ENCODE results near the gene RPS2. TPM values are rescaled to one million over a fixed set of nuclear protein-coding genes. Genes with fewer than 3 reads are reported as not detected.

RPS2 gene
- total RNA-seq, 1 experiment from 2014 or later = 4,395 TPM

DNA sequence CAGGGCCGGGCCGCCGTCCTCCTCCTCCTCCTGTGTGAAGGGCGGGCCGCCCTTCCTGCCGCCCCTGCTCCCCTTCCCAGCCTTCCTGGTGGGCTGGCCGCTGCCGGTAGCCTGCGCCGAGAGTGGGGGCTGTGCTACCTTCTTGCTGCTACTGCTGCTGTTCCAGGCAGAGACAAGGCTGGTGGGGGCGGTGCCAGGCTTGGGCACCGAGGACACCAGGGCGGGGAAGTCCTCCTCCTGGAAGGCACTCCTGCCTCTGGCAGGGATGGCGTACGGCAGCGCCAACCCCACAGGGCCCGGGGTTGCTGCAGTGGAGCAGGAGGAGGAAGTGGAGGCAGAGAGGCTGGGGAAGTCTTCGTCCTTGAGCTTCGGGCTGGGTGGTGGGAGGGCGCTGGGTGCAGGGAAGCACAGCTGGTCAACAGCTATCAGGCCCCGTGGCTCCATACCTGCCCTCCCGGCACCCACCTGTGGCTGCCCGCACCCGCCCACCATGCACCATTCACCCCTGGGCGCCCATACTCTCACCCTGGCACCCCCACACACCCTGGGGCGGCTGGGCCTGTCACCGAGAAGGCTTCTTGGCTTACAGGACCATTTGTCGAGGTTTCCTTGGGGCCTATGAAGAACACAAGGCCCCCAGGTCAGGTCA is 35.4 kb upstream of the RPS2 start:
- ChIA-PET CTCF (interaction anchor here (1.0 to 1.1 kb wide), 3 partner anchors 9 to 28 kb away, joined by 3 read pairs; no protein-coding TSS in a partner anchor), POLR2A (no interaction called here)
- H3K4me1 Mint-ChIP-seq = peaks cover 6% of the 10 kb centered on the region
- TF ChIP-seq ZNF671 (CRISPR knock-in tag; IDR thresholded peaks at IDR 0.05) = no peak
- no peak for TF ChIP-seq MXD4 (CRISPR knock-in tag; IDR thresholded peaks at IDR 0.05; ENCODE audit: borderline replicate concordance)
- TF ChIP-seq SMAD3 (CRISPR knock-in tag; IDR thresholded peaks at IDR 0.05; ENCODE audit: borderline replicate concordance) = no peak
- TF ChIP-seq, protein P1, sequence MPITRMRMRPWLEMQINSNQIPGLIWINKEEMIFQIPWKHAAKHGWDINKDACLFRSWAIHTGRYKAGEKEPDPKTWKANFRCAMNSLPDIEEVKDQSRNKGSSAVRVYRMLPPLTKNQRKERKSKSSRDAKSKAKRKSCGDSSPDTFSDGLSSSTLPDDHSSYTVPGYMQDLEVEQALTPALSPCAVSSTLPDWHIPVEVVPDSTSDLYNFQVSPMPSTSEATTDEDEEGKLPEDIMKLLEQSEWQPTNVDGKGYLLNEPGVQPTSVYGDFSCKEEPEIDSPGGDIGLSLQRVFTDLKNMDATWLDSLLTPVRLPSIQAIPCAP (CRISPR knock-in tag; IDR thresholded peaks at IDR 0.05) = no peak
- TF ChIP-seq, protein P2, sequence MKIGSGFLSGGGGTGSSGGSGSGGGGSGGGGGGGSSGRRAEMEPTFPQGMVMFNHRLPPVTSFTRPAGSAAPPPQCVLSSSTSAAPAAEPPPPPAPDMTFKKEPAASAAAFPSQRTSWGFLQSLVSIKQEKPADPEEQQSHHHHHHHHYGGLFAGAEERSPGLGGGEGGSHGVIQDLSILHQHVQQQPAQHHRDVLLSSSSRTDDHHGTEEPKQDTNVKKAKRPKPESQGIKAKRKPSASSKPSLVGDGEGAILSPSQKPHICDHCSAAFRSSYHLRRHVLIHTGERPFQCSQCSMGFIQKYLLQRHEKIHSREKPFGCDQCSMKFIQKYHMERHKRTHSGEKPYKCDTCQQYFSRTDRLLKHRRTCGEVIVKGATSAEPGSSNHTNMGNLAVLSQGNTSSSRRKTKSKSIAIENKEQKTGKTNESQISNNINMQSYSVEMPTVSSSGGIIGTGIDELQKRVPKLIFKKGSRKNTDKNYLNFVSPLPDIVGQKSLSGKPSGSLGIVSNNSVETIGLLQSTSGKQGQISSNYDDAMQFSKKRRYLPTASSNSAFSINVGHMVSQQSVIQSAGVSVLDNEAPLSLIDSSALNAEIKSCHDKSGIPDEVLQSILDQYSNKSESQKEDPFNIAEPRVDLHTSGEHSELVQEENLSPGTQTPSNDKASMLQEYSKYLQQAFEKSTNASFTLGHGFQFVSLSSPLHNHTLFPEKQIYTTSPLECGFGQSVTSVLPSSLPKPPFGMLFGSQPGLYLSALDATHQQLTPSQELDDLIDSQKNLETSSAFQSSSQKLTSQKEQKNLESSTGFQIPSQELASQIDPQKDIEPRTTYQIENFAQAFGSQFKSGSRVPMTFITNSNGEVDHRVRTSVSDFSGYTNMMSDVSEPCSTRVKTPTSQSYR (CRISPR knock-in tag; IDR thresholded peaks at IDR 0.05) = no peak
- TF ChIP-seq ZNF121 (CRISPR knock-in tag; IDR thresholded peaks at IDR 0.05) = no peak
- no peak for TF ChIP-seq NFYB (CRISPR knock-in tag; conservative IDR thresholded peaks at IDR 0.05; ENCODE audit: low read depth)
- no peak for TF ChIP-seq AR (CRISPR knock-in tag; IDR thresholded peaks at IDR 0.05)
- TF ChIP-seq PRRX2 (CRISPR knock-in tag; IDR thresholded peaks at IDR 0.05) = no peak
- TF ChIP-seq, protein P3, sequence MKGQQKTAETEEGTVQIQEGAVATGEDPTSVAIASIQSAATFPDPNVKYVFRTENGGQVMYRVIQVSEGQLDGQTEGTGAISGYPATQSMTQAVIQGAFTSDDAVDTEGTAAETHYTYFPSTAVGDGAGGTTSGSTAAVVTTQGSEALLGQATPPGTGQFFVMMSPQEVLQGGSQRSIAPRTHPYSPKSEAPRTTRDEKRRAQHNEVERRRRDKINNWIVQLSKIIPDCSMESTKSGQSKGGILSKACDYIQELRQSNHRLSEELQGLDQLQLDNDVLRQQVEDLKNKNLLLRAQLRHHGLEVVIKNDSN (CRISPR knock-in tag; IDR thresholded peaks at IDR 0.05) = no peak
- no peak for TF ChIP-seq FOXP1 (CRISPR knock-in tag; IDR thresholded peaks at IDR 0.05; ENCODE audit: borderline replicate concordance)
- no peak for TF ChIP-seq NFATC4 (CRISPR knock-in tag; IDR thresholded peaks at IDR 0.05)
- no peak for TF ChIP-seq SOX15 (CRISPR knock-in tag; IDR thresholded peaks at IDR 0.05)
- no peak overlapping the region for H3K4me3 Mint-ChIP-seq
- no peak overlapping the region for H3K27ac Mint-ChIP-seq
- peaks cover 24% of the 10 kb centered on the region for H3K36me3 Mint-ChIP-seq
- no peak for ATAC-seq
- no peak for DNase-seq (ENCODE audit: low spot score)
- H3K9me3 Mint-ChIP-seq = no peaks in the 10 kb centered on the region
- no peaks in the 10 kb centered on the region for H3K27me3 Mint-ChIP-seq (ENCODE audit: low read depth)

DNA sequence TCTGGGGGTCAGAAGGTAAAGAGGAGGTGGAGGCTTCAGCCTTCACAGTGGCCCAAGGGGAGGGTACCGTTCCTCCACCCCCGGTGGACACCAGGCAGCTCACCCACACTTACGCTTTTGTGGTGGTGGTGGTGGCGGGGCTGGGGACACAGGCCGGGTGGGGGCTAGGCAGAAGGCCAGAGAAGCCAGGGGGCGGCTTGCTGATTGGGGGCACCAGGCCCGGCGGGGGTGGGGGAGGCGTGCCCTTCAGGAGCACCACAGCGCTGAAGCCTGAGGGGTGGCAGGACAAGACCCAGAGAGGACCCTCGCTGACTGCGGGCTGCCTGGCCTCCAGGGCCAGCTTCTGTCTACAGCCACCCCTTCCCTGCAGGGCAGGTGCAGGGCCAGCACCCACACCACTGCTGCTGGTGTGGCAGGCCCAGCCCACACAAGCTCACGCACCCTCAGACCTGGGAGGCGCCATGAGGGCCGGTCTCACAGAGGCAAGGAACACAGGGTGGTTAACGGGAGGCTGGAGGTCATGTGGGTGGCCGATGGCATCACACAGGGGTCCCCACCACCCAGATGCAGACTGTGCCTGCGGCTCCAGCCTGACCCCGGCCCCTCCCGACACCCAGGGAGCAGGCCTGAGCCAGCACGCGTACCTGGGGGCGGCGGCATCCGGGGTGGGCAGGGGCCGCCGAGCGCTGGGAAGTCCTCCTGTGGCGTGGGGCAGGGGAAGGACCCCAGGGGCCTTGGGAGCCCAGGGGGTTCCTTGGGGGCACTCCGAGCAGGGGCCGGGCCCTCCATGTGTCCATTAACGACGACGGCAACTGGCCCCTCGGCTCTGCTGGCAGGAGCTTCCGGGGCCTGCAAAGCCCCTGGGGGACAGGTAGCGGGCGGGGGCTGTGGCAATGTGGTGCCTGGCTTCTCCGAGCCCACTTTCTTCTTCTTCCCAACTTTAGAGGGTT is 34.5 kb upstream of the RPS2 start:
- CTCF ChIA-PET = interaction anchor here (0.5 to 1.1 kb wide), 3 partner anchors 17 to 139 kb away, joined by 3 read pairs; no protein-coding TSS in a partner anchor
- Mint-ChIP-seq H3K36me3 (peaks cover 24% of the 10 kb centered on the region), H3K4me3 (no peak overlapping the region), H3K4me1 (no peaks in the 10 kb centered on the region), H3K27ac (no peak overlapping the region), H3K27me3 (ENCODE audit: low read depth) (no peaks in the 10 kb centered on the region), H3K9me3 (no peaks in the 10 kb centered on the region)
- ATAC-seq (no peak), DNase-seq (ENCODE audit: low spot score) (no peak)
- POLR2A ChIA-PET = no interaction called here
- TF ChIP-seq EMX1 (CRISPR knock-in tag; IDR thresholded peaks at IDR 0.05) = no peak
